Measurements from ENCODE around the gene POU2F3.

GRCh38 chr11:120318906-120319305 lies 79.0 kb downstream of the POU2F3 start:
- TF ChIP-seq CTCF (IDR thresholded peaks at IDR 0.05), result no peak
- no peak for TF ChIP-seq POLR2A (IDR thresholded peaks at IDR 0.05)

Measured in esophagus squamous epithelium (tissue), 4 donors.